Large intestine (tissue), 3 donors: ENCODE data around the gene CDH12. TPM values are rescaled to one million over a fixed set of nuclear protein-coding genes. Genes with fewer than 3 reads are reported as not detected.
"Not testable (repeated sequence)": the region's sequence is repeated elsewhere in the genome, so short reads cannot be mapped to it uniquely, and the experiment has no call there.

Experiments
- DNase-seq, 2 donors: peaks; one replicate each; pipeline versions ENCODE4 v3.0.0 to v3.0.0-alpha.2; 2013
- H3K27ac ChIP-seq: one replicate; pipeline ENCODE4 v1.5.1; 2013; ENCODE audit warnings: low read length
- H3K27me3 ChIP-seq: 2 replicates; pipeline ENCODE4 v1.6.1; 2013; ENCODE audit warnings: low read length; ENCODE audit not compliant: control insufficient read depth, insufficient read depth
- H3K36me3 ChIP-seq: 2 replicates; pipeline ENCODE4 v1.6.1; 2013; ENCODE audit warnings: low read length; ENCODE audit not compliant: control insufficient read depth, insufficient read depth
- H3K4me1 ChIP-seq: one replicate; pipeline ENCODE4 v1.6.1; 2013; ENCODE audit warnings: low read length; ENCODE audit not compliant: control insufficient read depth, insufficient read depth
- H3K4me3 ChIP-seq: one replicate; pipeline ENCODE4 v1.5.1; 2013; ENCODE audit warnings: low read length
- H3K9me3 ChIP-seq: one replicate; pipeline ENCODE4 v1.6.1; 2013; ENCODE audit warnings: mild to moderate bottlenecking, low read depth, low read length, moderate library complexity; ENCODE audit not compliant: control insufficient read depth
- WGBS: methylation state at CpG from one replicate; pipeline ENCODE4 v1.1.5; 2013; ENCODE audit warnings: low lambda C conversion rate; ENCODE audit not compliant: insufficient coverage; 5-methylcytosine and 5-hydroxymethylcytosine counted together
- polyA plus RNA-seq: library from polyadenylated mRNA; unstranded; fragments of 120-200 nt; gene quantifications from one replicate; pipeline ENCODE4 v1.2.1, GENCODE V29; 2013

Gene CDH12
- polyA plus RNA-seq, 1 donor = 1.1 TPM

DNA sequence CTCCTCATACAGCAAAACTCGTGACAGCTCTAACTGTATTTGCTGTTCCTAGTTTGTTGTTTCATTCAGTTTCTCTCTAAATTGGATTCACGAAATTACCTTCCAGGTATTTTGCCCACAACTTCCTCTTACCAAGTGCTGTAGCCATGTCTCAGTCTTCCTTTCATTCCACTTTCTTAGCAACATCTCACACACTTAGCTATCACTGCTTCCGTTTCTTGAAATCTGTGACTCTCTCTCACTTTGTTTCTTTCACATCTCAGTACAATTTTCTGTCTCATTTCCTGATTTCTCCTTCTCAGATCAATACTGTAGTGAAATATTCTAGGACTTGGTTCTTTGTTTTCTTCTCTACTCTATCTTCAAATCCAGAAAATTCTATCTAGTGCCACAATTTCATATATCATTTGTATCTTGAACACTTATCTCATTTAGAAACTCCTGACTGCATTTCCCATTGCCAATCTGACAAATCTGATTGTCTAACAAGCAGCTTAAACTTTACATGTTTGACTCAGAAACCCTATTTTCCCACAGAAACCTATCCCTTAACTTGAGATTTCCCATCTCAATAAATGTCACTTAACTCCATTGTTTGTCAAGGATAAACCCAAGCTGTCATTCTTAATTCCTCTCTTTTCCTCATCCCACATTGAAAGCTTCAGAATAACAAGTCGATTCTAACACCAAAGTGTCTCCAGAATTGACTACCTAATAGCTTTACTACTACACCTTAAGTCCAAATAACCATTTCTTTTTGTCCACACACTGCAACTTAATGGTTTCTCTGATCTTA, 303.1 kb downstream of the CDH12 start:
- Histone ChIP-seq H3K27me3 (no peaks in the 10 kb centered on the region), H3K36me3 (no peaks in the 10 kb centered on the region), H3K27ac (no peak overlapping the region), H3K9me3 (no peaks in the 10 kb centered on the region), H3K4me1 (no peaks in the 10 kb centered on the region), H3K4me3 (no peak overlapping the region)
- WGBS = 91% methylated on average over 3 of the region's 4 CpGs
- DNase-seq = no peak

DNA sequence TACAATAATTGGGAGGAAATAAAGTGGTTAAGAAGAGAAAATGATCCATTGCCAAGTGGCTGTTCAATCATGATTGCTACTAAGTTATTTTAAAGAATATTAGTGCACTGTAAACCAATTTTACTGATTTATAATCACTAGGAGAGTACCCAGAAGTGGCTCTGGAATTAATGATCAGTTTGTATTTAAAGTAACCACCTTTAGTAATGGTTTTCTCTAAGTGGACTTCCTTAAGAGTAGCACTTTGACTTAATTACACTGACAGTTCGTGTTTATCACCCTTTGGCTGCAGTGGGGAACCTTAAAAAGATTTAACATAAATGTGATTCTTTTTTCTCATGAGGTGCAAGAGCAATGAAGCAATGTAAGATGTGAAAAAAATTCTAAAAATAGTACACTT, 310.8 kb downstream of the CDH12 start:
- Histone ChIP-seq H3K9me3 (no peaks in the 10 kb centered on the region), H3K27ac (no peak overlapping the region), H3K27me3 (no peaks in the 10 kb centered on the region), H3K4me1 (no peaks in the 10 kb centered on the region), H3K4me3 (no peak overlapping the region), H3K36me3 (no peaks in the 10 kb centered on the region)
- WGBS = no CpG with 5 or more reads among the region's 1 CpG
- no peak for DNase-seq

DNA sequence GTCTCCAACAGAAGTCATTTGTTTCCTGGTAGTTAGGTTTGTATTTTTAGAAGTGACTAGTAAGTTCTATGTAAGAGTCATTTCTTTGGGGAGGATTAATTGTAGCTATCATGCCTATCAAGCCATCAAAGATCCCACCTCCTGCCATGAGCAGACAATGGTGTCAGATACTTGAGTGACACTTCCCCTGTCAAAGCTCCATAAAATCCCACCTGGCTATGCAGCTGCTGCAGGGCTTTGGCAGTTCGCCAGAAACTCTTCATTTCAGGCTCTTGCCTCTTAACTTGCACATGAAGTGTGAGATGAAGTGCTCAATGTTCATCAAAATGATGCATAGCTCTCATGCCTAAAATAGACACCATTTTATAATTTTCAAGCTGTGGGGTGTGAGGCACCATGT, 312.1 kb downstream of the CDH12 start:
- no CpG with 5 or more reads among the region's 1 CpG for WGBS
- DNase-seq = no peak
- no peaks in the 10 kb centered on the region for H3K9me3 ChIP-seq
- no peak overlapping the region for H3K27ac ChIP-seq
- H3K4me3 ChIP-seq = no peak overlapping the region
- H3K36me3 ChIP-seq = no peaks in the 10 kb centered on the region
- H3K27me3 ChIP-seq = no peaks in the 10 kb centered on the region
- H3K4me1 ChIP-seq = no peaks in the 10 kb centered on the region

DNA sequence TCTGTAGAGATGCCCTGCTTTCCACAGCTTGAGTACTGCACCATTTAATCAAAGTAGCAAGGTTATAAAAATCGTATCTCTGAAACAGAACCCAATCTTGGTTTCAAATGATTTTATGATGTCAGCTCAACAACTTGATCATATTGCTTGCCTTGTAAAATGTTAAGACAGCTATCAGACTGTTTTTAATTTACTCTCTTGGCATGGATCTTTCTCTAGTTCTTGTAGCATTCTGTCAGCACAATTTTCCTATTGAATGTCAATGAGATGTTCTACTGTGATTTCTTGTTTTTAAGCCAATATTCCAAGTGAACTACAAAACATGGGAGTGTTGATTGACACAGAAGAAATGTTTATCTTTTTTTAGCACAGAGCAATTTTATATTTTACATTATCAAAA, 313.4 kb downstream of the CDH12 start:
- Histone ChIP-seq H3K4me1 (no peaks in the 10 kb centered on the region), H3K27me3 (no peaks in the 10 kb centered on the region), H3K9me3 (no peaks in the 10 kb centered on the region), H3K36me3 (no peaks in the 10 kb centered on the region), H3K4me3 (no peak overlapping the region), H3K27ac (no peak overlapping the region)
- WGBS = no CpG with 5 or more reads among the region's 1 CpG
- no peak for DNase-seq

DNA sequence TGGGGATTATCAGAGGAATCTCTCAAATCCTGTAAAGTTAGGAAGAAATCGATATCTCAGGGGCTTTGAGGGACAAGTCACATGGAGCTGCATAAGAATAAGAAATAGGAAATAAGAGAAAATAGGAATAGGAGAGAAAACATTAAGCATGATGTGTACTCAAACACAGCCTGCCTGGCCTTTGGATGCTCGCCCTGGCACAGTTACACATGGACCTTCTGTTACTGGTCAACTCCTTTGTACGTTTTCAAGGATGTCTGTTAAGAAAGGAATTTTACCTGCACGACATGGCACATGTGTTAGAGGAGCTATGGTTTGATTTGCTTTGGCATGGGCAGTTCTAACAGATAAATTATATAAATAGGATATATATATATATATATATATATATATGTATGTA, 321.2 kb downstream of the CDH12 start:
- Histone ChIP-seq H3K27me3 (no peaks in the 10 kb centered on the region), H3K36me3 (no peaks in the 10 kb centered on the region), H3K4me1 (no peaks in the 10 kb centered on the region), H3K27ac (no peak overlapping the region), H3K9me3 (no peaks in the 10 kb centered on the region), H3K4me3 (no peak overlapping the region)
- 89% methylated on average over 1 of the region's 4 CpGs for WGBS
- no peak for DNase-seq

DNA sequence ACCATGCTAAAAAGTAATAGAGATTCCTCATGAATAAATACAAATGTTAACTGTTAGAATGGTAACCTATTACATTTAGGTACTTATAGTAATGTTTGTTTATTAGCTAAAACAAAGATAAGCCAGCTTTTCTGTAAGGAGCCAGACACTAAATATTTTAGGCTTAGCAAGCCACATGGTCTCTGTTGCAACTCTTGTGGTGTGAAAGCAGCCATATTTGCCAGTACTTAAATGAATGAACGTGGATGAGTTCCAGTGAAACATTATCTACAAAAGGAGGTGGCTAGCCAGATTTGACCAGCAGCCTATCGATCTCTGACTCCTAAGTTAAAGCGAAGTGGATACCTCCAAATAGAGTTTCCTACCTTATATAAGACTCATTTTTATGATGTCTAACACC, 331.6 kb downstream of the CDH12 start:
- H3K4me3 ChIP-seq = no peak overlapping the region
- no peaks in the 10 kb centered on the region for H3K27me3 ChIP-seq
- H3K36me3 ChIP-seq = no peaks in the 10 kb centered on the region
- no peaks in the 10 kb centered on the region for H3K4me1 ChIP-seq
- H3K27ac ChIP-seq = no peak overlapping the region
- no peaks in the 10 kb centered on the region for H3K9me3 ChIP-seq
- WGBS = no CpG with 5 or more reads among the region's 3 CpGs
- no peak for DNase-seq

DNA sequence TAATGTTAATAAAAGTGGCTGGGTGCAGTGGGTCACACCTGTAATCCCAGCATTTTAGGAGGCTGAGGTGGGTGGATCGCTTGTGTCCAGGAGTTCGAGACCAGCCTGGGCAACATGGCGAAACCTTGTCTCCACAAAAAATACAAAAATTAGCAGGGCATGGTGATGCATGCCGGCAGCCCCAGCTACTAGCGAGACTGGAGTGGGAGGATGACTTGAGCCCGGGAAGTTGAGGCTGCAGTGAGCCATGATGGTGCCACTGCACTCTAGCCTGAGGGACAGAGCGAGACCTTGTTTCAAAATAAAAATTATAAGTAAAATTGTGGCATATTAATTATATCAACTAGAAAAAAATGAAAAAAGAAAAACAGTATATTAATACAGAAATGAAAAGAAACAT, 336.6 kb downstream of the CDH12 start:
- WGBS = 100% methylated on average over 1 of the region's 7 CpGs
- H3K27ac ChIP-seq, H3K36me3 ChIP-seq, H3K4me1 ChIP-seq, H3K9me3 ChIP-seq, H3K27me3 ChIP-seq, H3K4me3 ChIP-seq, DNase-seq: not testable (repeated sequence)

DNA sequence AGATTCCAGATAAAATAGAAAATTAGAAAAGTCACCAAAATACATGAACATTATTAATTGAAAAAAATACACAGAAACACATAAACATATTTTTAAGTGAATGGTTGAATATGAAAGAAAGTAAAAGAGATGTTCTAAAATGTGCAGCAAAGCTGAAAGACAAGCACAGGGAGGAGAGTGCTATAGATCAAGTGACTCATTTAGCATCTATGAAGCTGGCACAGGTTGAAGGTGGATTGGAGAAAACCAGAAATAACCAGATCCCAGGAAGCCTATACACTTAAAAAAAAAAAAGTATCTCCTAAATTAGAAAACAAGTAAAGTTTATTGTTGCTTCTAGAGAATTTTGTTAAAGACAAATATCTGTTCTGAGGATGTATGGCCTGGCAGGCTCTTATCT, 338.9 kb downstream of the CDH12 start:
- no peak for DNase-seq
- no peaks in the 10 kb centered on the region for H3K9me3 ChIP-seq
- no peaks in the 10 kb centered on the region for H3K36me3 ChIP-seq
- H3K4me3 ChIP-seq = no peak overlapping the region
- no peak overlapping the region for H3K27ac ChIP-seq
- H3K4me1 ChIP-seq = no peaks in the 10 kb centered on the region
- H3K27me3 ChIP-seq = no peaks in the 10 kb centered on the region

DNA sequence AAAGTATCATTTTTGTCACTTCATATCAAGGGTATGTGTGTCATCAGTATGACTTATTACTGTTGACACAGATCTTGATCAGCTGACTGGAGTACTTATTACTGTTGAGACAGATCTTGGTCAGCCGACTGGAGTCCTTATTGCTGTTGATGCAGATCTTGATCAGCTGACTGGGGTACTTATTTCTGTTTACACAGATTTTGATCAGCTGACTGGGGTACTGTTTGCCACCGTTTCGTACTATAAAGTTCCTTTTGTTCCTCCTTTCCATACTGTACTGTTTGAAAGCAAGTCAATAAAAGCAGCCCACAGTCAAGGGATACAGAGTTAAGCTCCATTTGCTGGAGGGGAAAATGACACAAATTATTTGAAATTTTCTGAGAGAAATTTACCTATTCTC, 347.3 kb downstream of the CDH12 start:
- no CpG with 5 or more reads among the region's 3 CpGs for WGBS

DNA sequence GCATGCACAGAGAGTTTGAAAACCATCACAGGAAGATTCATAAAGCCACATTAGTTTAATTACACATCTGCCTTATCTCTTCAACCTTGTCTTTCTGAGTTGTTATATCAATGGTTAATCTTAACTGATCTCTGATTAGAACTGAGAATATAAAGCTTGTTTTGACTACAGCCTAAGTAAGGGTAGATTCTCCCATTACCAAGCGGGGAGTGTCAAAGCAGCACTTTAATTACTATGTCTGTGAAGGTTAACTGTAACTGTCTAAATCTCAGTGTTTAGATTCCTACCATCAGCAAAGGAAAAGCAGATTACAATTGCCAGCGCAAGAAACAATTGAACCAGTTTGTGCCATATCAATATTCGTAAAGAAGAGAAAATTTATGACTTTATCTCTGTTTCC, 348.7 kb downstream of the CDH12 start:
- WGBS = 80% methylated on average over 2 of the region's 3 CpGs
- no peak for DNase-seq
- no peak overlapping the region for H3K4me3 ChIP-seq
- no peaks in the 10 kb centered on the region for H3K27me3 ChIP-seq
- H3K9me3 ChIP-seq = no peaks in the 10 kb centered on the region
- no peaks in the 10 kb centered on the region for H3K4me1 ChIP-seq
- H3K27ac ChIP-seq = no peak overlapping the region
- H3K36me3 ChIP-seq = no peaks in the 10 kb centered on the region

More for the DNA sequence above, 347.3 kb downstream of the CDH12 start:
- H3K4me3 ChIP-seq = no peak overlapping the region
- no peak for DNase-seq
- no peaks in the 10 kb centered on the region for H3K4me1 ChIP-seq
- H3K9me3 ChIP-seq = no peaks in the 10 kb centered on the region
- no peaks in the 10 kb centered on the region for H3K27me3 ChIP-seq
- no peaks in the 10 kb centered on the region for H3K36me3 ChIP-seq
- H3K27ac ChIP-seq = no peak overlapping the region

DNA sequence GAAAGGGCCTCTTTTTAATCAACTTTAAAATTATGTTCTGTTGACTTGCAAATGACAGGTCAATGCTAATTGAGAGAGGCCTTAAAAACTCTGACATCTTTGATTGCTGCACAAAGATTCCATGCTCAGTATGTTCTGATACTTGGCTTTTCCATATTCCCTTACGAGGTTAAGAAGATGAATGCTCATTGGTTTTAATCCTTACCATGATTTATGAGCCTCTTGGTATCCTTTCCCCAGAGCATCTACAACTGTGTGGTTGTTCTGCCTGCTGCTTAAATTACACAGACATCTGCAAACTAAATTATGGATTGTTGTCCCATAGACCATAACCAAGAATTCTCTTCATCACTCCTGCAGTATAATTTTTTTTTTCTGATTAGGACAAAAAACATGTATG, 352.6 kb downstream of the CDH12 start:
- no peaks in the 10 kb centered on the region for H3K4me1 ChIP-seq
- no peak overlapping the region for H3K4me3 ChIP-seq
- no CpG with 5 or more reads among the region's 1 CpG for WGBS
- H3K27ac ChIP-seq = no peak overlapping the region
- no peaks in the 10 kb centered on the region for H3K9me3 ChIP-seq
- no peaks in the 10 kb centered on the region for H3K27me3 ChIP-seq
- no peak for DNase-seq
- no peaks in the 10 kb centered on the region for H3K36me3 ChIP-seq
